ENCODE data around the gene PLXDC2. TPM values are rescaled to one million over a fixed set of nuclear protein-coding genes. Genes with fewer than 3 reads are reported as not detected.
A peak's percentile ranks its signal among the peaks of the same experiment; 100 is the strongest.

PLXDC2 gene
- total RNA-seq, 1 experiment from 2014 or later = 0.20 TPM

GRCh38 chr10:19818876-19819275 is 2.6 kb downstream of the PLXDC2 start (continued):
- TF ChIP-seq, protein P1, sequence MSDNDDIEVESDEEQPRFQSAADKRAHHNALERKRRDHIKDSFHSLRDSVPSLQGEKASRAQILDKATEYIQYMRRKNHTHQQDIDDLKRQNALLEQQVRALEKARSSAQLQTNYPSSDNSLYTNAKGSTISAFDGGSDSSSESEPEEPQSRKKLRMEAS (IDR thresholded peaks at IDR 0.05) = no peak
- TF ChIP-seq EZH2 (IDR thresholded peaks at IDR 0.05) (no peak), YY1 (IDR thresholded peaks at IDR 0.05; ENCODE audit: extremely low read depth, insufficient replicate concordance, low read depth, low read length) (no peak), RAD21 (IDR thresholded peaks at IDR 0.05; ENCODE audit: low read depth) (no peak), FOSL1 (IDR thresholded peaks at IDR 0.05; ENCODE audit: low read depth) (no peak), EZH2phosphoT487 (IDR thresholded peaks at IDR 0.05; ENCODE audit: borderline replicate concordance) (no peak), JUND (IDR thresholded peaks at IDR 0.05) (no peak), ZFX (IDR thresholded peaks at IDR 0.05) (no peak)
- TF ChIP-seq, protein P2, sequence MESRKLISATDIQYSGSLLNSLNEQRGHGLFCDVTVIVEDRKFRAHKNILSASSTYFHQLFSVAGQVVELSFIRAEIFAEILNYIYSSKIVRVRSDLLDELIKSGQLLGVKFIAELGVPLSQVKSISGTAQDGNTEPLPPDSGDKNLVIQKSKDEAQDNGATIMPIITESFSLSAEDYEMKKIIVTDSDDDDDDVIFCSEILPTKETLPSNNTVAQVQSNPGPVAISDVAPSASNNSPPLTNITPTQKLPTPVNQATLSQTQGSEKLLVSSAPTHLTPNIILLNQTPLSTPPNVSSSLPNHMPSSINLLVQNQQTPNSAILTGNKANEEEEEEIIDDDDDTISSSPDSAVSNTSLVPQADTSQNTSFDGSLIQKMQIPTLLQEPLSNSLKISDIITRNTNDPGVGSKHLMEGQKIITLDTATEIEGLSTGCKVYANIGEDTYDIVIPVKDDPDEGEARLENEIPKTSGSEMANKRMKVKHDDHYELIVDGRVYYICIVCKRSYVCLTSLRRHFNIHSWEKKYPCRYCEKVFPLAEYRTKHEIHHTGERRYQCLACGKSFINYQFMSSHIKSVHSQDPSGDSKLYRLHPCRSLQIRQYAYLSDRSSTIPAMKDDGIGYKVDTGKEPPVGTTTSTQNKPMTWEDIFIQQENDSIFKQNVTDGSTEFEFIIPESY (IDR thresholded peaks at IDR 0.05; ENCODE audit: extremely low read depth, insufficient replicate concordance, low read length) = no peak

GRCh38 chr10:19819419-19820033 is 3.3 kb downstream of the PLXDC2 start:
- no TSS peak for BruUV-seq (replicated peaks)
- H3K4me2 ChIP-seq (ENCODE audit: low read length) = no peak overlapping the region
- TF ChIP-seq, protein P3, sequence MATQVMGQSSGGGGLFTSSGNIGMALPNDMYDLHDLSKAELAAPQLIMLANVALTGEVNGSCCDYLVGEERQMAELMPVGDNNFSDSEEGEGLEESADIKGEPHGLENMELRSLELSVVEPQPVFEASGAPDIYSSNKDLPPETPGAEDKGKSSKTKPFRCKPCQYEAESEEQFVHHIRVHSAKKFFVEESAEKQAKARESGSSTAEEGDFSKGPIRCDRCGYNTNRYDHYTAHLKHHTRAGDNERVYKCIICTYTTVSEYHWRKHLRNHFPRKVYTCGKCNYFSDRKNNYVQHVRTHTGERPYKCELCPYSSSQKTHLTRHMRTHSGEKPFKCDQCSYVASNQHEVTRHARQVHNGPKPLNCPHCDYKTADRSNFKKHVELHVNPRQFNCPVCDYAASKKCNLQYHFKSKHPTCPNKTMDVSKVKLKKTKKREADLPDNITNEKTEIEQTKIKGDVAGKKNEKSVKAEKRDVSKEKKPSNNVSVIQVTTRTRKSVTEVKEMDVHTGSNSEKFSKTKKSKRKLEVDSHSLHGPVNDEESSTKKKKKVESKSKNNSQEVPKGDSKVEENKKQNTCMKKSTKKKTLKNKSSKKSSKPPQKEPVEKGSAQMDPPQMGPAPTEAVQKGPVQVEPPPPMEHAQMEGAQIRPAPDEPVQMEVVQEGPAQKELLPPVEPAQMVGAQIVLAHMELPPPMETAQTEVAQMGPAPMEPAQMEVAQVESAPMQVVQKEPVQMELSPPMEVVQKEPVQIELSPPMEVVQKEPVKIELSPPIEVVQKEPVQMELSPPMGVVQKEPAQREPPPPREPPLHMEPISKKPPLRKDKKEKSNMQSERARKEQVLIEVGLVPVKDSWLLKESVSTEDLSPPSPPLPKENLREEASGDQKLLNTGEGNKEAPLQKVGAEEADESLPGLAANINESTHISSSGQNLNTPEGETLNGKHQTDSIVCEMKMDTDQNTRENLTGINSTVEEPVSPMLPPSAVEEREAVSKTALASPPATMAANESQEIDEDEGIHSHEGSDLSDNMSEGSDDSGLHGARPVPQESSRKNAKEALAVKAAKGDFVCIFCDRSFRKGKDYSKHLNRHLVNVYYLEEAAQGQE (IDR thresholded peaks at IDR 0.05; ENCODE audit: low read depth) = no peak
- TF ChIP-seq, protein P4, sequence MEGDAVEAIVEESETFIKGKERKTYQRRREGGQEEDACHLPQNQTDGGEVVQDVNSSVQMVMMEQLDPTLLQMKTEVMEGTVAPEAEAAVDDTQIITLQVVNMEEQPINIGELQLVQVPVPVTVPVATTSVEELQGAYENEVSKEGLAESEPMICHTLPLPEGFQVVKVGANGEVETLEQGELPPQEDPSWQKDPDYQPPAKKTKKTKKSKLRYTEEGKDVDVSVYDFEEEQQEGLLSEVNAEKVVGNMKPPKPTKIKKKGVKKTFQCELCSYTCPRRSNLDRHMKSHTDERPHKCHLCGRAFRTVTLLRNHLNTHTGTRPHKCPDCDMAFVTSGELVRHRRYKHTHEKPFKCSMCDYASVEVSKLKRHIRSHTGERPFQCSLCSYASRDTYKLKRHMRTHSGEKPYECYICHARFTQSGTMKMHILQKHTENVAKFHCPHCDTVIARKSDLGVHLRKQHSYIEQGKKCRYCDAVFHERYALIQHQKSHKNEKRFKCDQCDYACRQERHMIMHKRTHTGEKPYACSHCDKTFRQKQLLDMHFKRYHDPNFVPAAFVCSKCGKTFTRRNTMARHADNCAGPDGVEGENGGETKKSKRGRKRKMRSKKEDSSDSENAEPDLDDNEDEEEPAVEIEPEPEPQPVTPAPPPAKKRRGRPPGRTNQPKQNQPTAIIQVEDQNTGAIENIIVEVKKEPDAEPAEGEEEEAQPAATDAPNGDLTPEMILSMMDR (IDR thresholded peaks at IDR 0.05 in 2 of 3, conservative IDR thresholded peaks at IDR 0.05 in 1 of 3; ENCODE audit: borderline replicate concordance in 1 of 3, insufficient read depth in 1 of 3, low read depth in 2 of 3, low read length in 2 of 3) = peak in 2 of 3 experiments; percentile 42 to 60; a peak in 4 of 6 replicates
- TF ChIP-seq, protein P5, sequence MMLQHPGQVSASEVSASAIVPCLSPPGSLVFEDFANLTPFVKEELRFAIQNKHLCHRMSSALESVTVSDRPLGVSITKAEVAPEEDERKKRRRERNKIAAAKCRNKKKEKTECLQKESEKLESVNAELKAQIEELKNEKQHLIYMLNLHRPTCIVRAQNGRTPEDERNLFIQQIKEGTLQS (IDR thresholded peaks at IDR 0.05) = no peak
- TF ChIP-seq EZH2 (IDR thresholded peaks at IDR 0.05) (no peak), RAD21 (IDR thresholded peaks at IDR 0.05; ENCODE audit: low read depth) (peak; percentile 20; the same call in 1 of the 2 replicates), CEBPB (IDR thresholded peaks at IDR 0.05; ENCODE audit: low read depth) (no peak), SIN3A (IDR thresholded peaks at IDR 0.05; ENCODE audit: low read depth) (no peak), POLR2AphosphoS5 (IDR thresholded peaks at IDR 0.05; ENCODE audit: low read depth, low read length) (no peak), ZFX (IDR thresholded peaks at IDR 0.05) (no peak), JUND (IDR thresholded peaks at IDR 0.05) (no peak), FOSL1 (IDR thresholded peaks at IDR 0.05; ENCODE audit: low read depth) (no peak), YY1 (IDR thresholded peaks at IDR 0.05; ENCODE audit: extremely low read depth, insufficient replicate concordance, low read depth, low read length) (no peak)
- TF ChIP-seq, protein P1 (IDR thresholded peaks at IDR 0.05) = no peak

More at GRCh38 chr10:19819419-19820033, 3.3 kb downstream of the PLXDC2 start:
- ATAC-seq = no peak
- Histone ChIP-seq H4K20me1 (ENCODE audit: insufficient read depth) (no peaks in the 10 kb centered on the region), H3K9me2 (ENCODE audit: insufficient read depth) (no peaks in the 10 kb centered on the region), H3K9me3 (ENCODE audit: control insufficient read depth in 1 of 2, insufficient read depth in 1 of 2, low read depth in 1 of 2, low read length in 2 of 2) (peaks cover 0 to 4% of the 10 kb centered on the region in 2 experiments; a peak in 2 of 4 replicates), H2AFZ (ENCODE audit: low read depth, low read length, poor library complexity, severe bottlenecking) (no peak overlapping the region), H3K27ac (ENCODE audit: low read depth, low read length) (no peak overlapping the region), H3K36me3 (ENCODE audit: control insufficient read depth in 1 of 2, insufficient read depth in 2 of 2, low read length in 2 of 2) (no peaks in the 10 kb centered on the region), H3K4me1 (ENCODE audit: control insufficient read depth in 1 of 2, insufficient read depth in 2 of 2, low read length in 2 of 2) (no peaks in the 10 kb centered on the region), H3K4me3 (replicated peaks in 1 of 2; ENCODE audit: low read depth in 1 of 2, low read length in 2 of 2) (no peak overlapping the region), H3K9ac (ENCODE audit: low read length) (no peak overlapping the region), H3K79me2 (ENCODE audit: insufficient read depth, low read length) (no peaks in the 10 kb centered on the region), H3K27me3 (ENCODE audit: insufficient read depth, low read length) (no peaks in the 10 kb centered on the region)
- ChIA-PET RAD21 (ENCODE audit: low non-redundant PET in 1 of 2, low total read pairs in 2 of 2, uncharacterized antibody in 2 of 2, unreplicated experiment in 2 of 2) (no interaction called here), CTCF (interaction anchor here (0.9 to 1.2 kb wide), 2 partner anchors 950 to 1036 kb away, joined by 4 to 8 read pairs; no protein-coding TSS in a partner anchor), POLR2A (no interaction called here)
- intact Hi-C loops (cut with micrococcal nuclease) = loop anchor here (1.0 to 10.0 kb wide), 2 partner anchors 945 to 1036 kb away; no protein-coding TSS in a partner anchor
- DNase-seq (ENCODE audit: low read depth, low spot score) = no peak

Data from HCT116 (cell line).